HCT116 (cell line): Measurements from ENCODE around the gene COX4I2. TPM values are rescaled to one million over a fixed set of nuclear protein-coding genes. Genes with fewer than 3 reads are reported as not detected.
A peak's percentile ranks its signal among the peaks of the same experiment; 100 is the strongest.

Experiments
- ATAC-seq: fragments of 200-7000 bp; cut with Tn5 transposase; 2 replicates; pipeline ENCODE4 v1.9.1; 2020; ENCODE audit warnings: mild to moderate bottlenecking, moderate library complexity
- BruUV-seq: library from RNA; stranded (reverse); fragments of 400-500 nt; replicated peaks from 2 replicates; lab custom pipeline; 2021; lab: Mats Ljungman, UMichigan
- CTCF ChIA-PET: fragments of 300-600 bp; sonication (Branson Sonifier 250); formaldehyde crosslinking; loops from one replicate; lab custom pipeline; 2021; ENCODE audit warnings: antibody characterized with exemption; lab: Charles Lee
- POLR2A ChIA-PET: fragments of 300-600, 350-600 bp; sonication (Branson Sonifier 250); formaldehyde crosslinking; loops from one replicate; lab custom pipeline; 2021; ENCODE audit warnings: antibody characterized with exemption; lab: Charles Lee
- RAD21 ChIA-PET, 2 experiments: fragments of 300-600 bp; sonication (Branson Sonifier 250); formaldehyde crosslinking; loops; one replicate each; lab custom pipeline; 2023; ENCODE audit warnings: low total read pairs in 2 of 2; ENCODE audit not compliant: uncharacterized antibody in 2 of 2, unreplicated experiment in 2 of 2, low non-redundant PET in 1 of 2; lab: Charles Lee
- DNase-seq: peaks from one replicate; pipeline ENCODE4 v3.0.0-alpha.2; 2010; ENCODE audit warnings: low read depth, low spot score
- H2AFZ ChIP-seq: fragments of 200-600 bp; shearing (Covaris generic), sonication (generic); 2 replicates; pipeline ENCODE4 v1.6.1; 2017; ENCODE audit warnings: low read depth, mixed run types, mixed read lengths, antibody characterized with exemption, low read length; ENCODE audit not compliant: poor library complexity, severe bottlenecking
- H3K27ac ChIP-seq: 2 replicates; pipeline ENCODE4 v1.5.1; 2012; ENCODE audit warnings: low read depth, low read length
- H3K27me3 ChIP-seq: fragments of 200-600 bp; sonication (generic); 2 replicates; pipeline ENCODE4 v1.6.1; 2016; ENCODE audit warnings: mixed run types, low read length, mixed read lengths; ENCODE audit not compliant: insufficient read depth
- H3K36me3 ChIP-seq, 2 experiments: fragments of 200-500 bp in 1 of 2; fragments of 200-600 bp in 1 of 2; sonication (Bioruptor generic) in 1 of 2; sonication (generic) in 1 of 2; 2 replicates each; pipeline versions ENCODE4 v1.5.1 to v1.6.1; 2014 to 2016; ENCODE audit warnings: low read length in 2 of 2, inconsistent platforms in 1 of 2, mixed read lengths in 1 of 2, mixed run types in 1 of 2; ENCODE audit not compliant: insufficient read depth in 2 of 2, control insufficient read depth in 1 of 2
- H3K4me1 ChIP-seq, 2 experiments: fragments of 200-600 bp in 1 of 2; sonication (generic) in 1 of 2; 2 replicates each; pipeline versions ENCODE4 v1.5.1 to v1.6.1; 2012 to 2017; ENCODE audit warnings: low read length in 2 of 2, inconsistent platforms in 1 of 2, mild to moderate bottlenecking in 1 of 2, mixed read lengths in 1 of 2, mixed run types in 1 of 2, moderate library complexity in 1 of 2; ENCODE audit not compliant: insufficient read depth in 2 of 2, control insufficient read depth in 1 of 2
- H3K4me2 ChIP-seq: fragments of 200-600 bp; sonication (generic); 2 replicates; pipeline ENCODE4 v1.6.1; 2017; ENCODE audit warnings: mixed run types, low read length, mixed read lengths
- H3K4me3 ChIP-seq, 2 experiments: fragments of 200-600 bp in 1 of 2; sonication (generic) in 1 of 2; replicated peaks in 1 of 2; 2 replicates each; pipeline ENCODE4 v1.5.1; 2011 to 2016; ENCODE audit warnings: low read length in 2 of 2, control low read depth in 1 of 2, low read depth in 1 of 2, mild to moderate bottlenecking in 1 of 2, mixed read lengths in 1 of 2, mixed run types in 1 of 2
- H3K79me2 ChIP-seq: fragments of 200-600 bp; sonication (generic); 2 replicates; pipeline ENCODE4 v1.6.1; 2017; ENCODE audit warnings: mild to moderate bottlenecking, mixed run types, low read length, moderate library complexity, mixed read lengths; ENCODE audit not compliant: insufficient read depth
- H3K9ac ChIP-seq: fragments of 200-600 bp; sonication (generic); 2 replicates; pipeline ENCODE4 v1.6.1; 2016; ENCODE audit warnings: low read length, mixed read lengths
- H3K9me2 ChIP-seq: fragments of 200-600 bp; sonication (generic), shearing (Covaris generic); 2 replicates; pipeline ENCODE4 v1.6.1; 2017; ENCODE audit warnings: mixed run types, mild to moderate bottlenecking, moderate library complexity; ENCODE audit not compliant: insufficient read depth
- H3K9me3 ChIP-seq, 2 experiments: fragments of 200-500 bp in 1 of 2; fragments of 200-600 bp in 1 of 2; sonication (Bioruptor generic) in 1 of 2; sonication (generic) in 1 of 2; 2 replicates each; pipeline ENCODE4 v1.6.1; 2014 to 2017; ENCODE audit warnings: low read length in 2 of 2, mixed read lengths in 2 of 2, inconsistent platforms in 1 of 2, low read depth in 1 of 2, mild to moderate bottlenecking in 1 of 2, mixed run types in 1 of 2, moderate library complexity in 1 of 2; ENCODE audit not compliant: control insufficient read depth in 1 of 2, insufficient read depth in 1 of 2
- H4K20me1 ChIP-seq: fragments of 200-600 bp; sonication (generic), shearing (Covaris generic); 2 replicates; pipeline ENCODE4 v1.6.1; 2017; ENCODE audit warnings: mixed run types, mild to moderate bottlenecking, moderate library complexity; ENCODE audit not compliant: insufficient read depth
- CEBPB ChIP-seq: IDR thresholded peaks from 2 replicates; pipeline ENCODE4 v1.6.1; 2012; ENCODE audit warnings: low read depth
- ELF1 ChIP-seq: IDR thresholded peaks from 2 replicates; pipeline ENCODE4 v1.6.1; 2012; ENCODE audit warnings: low read depth, borderline replicate concordance
- FOSL1 ChIP-seq: IDR thresholded peaks from 2 replicates; pipeline ENCODE4 v1.6.1; 2012; ENCODE audit warnings: low read depth
- POLR2A ChIP-seq: IDR thresholded peaks from 2 replicates; pipeline ENCODE4 v1.7.0; 2011; ENCODE audit warnings: borderline replicate concordance; ENCODE audit not compliant: insufficient read depth, insufficient read length; ENCODE audit errors: extremely low read depth
- POLR2AphosphoS5 ChIP-seq: IDR thresholded peaks from 2 replicates; pipeline ENCODE4 v1.6.1; 2011; ENCODE audit warnings: mild to moderate bottlenecking, low read depth, low read length, moderate library complexity
- YY1 ChIP-seq: IDR thresholded peaks from 2 replicates; pipeline ENCODE4 v1.6.1; 2011; ENCODE audit warnings: low read length, low read depth, moderate library complexity, mild to moderate bottlenecking; ENCODE audit not compliant: insufficient replicate concordance; ENCODE audit errors: extremely low read depth
- ZFX ChIP-seq: fragments of 450-650 bp; IDR thresholded peaks from 2 replicates; pipeline ENCODE4 v1.6.1; 2017
- ZNF274 ChIP-seq: fragments of 200-500 bp; sonication (Bioruptor generic); IDR thresholded peaks from 2 replicates; pipeline ENCODE4 v1.6.1; 2014; ENCODE audit warnings: mild to moderate bottlenecking, low read depth, low read length, inconsistent platforms
- intact Hi-C: fragments of 100-400 bp; cut with micrococcal nuclease; formaldehyde crosslinking; loops from 2 replicates; pipeline ENCODE4 v1.10.0; 2022
- total RNA-seq: library from RNA; stranded (reverse); gene quantifications from one replicate; pipeline ENCODE4 v1.2.1, GENCODE V29; 2021; ENCODE audit not compliant: unreplicated experiment
- TF ChIP-seq, protein P1 (sequence below): IDR thresholded peaks from 2 replicates; pipeline ENCODE4 v1.6.1; 2012
- TF ChIP-seq, protein P2 (sequence below): IDR thresholded peaks from 2 replicates; pipeline ENCODE4 v1.6.1; 2011; ENCODE audit warnings: mild to moderate bottlenecking, low read length, moderate library complexity; ENCODE audit not compliant: insufficient replicate concordance; ENCODE audit errors: extremely low read depth
- TF ChIP-seq, protein P3 (sequence below): IDR thresholded peaks from 2 replicates; pipeline ENCODE4 v1.6.1; 2012; ENCODE audit warnings: low read depth

The COX4I2 gene
- total RNA-seq, 1 experiment from 2014 or later: not detected

DNA sequence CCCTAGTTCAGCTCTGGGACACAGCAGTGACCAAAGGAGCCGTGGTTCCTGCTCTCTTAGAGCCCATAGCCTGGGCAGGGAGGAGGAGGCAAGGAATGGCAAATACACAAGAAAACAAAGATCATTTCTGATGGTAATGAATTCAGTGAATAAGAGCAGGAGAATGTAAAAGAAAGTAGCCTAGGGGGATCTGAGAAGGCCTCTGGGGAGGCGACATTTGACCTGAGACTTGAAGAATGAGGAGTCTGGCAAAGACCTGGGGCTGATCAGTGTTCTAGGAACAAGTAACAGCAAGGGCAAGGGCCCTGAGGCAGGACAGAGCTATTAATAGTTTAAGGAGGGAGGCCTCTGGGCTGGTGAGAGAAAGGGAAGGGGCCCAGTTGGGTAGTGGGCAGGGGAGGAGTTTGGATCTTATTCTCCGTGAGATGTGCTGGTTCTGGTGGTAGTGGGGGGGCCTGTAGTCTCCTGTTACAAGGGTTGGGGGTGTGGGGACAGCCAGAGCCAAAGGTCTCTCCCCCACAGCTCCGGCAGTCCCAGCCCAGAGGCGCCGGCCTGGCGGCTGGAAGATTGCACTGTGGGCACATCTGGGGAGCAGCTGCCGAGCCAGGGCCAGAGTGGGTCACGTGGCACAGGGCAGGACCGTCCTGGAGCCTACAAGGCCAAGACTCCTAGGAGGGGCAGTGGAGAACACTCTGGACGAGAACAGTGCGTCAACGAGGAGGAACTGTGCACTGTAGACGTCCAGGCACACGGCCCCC, 41.9 kb upstream of the COX4I2 start:
- intact Hi-C loops: no loop called here
- peak overlapping the region; percentile 51 to 58 for H3K4me3 ChIP-seq
- no TSS peak for BruUV-seq
- H3K9me3 ChIP-seq: no peaks in the 10 kb centered on the region
- no peak for TF ChIP-seq YY1
- TF ChIP-seq, protein P1, sequence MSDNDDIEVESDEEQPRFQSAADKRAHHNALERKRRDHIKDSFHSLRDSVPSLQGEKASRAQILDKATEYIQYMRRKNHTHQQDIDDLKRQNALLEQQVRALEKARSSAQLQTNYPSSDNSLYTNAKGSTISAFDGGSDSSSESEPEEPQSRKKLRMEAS: no peak
- TF ChIP-seq, protein P2, sequence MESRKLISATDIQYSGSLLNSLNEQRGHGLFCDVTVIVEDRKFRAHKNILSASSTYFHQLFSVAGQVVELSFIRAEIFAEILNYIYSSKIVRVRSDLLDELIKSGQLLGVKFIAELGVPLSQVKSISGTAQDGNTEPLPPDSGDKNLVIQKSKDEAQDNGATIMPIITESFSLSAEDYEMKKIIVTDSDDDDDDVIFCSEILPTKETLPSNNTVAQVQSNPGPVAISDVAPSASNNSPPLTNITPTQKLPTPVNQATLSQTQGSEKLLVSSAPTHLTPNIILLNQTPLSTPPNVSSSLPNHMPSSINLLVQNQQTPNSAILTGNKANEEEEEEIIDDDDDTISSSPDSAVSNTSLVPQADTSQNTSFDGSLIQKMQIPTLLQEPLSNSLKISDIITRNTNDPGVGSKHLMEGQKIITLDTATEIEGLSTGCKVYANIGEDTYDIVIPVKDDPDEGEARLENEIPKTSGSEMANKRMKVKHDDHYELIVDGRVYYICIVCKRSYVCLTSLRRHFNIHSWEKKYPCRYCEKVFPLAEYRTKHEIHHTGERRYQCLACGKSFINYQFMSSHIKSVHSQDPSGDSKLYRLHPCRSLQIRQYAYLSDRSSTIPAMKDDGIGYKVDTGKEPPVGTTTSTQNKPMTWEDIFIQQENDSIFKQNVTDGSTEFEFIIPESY: peak; percentile 17
- no peak for TF ChIP-seq ELF1
- TF ChIP-seq, protein P3, sequence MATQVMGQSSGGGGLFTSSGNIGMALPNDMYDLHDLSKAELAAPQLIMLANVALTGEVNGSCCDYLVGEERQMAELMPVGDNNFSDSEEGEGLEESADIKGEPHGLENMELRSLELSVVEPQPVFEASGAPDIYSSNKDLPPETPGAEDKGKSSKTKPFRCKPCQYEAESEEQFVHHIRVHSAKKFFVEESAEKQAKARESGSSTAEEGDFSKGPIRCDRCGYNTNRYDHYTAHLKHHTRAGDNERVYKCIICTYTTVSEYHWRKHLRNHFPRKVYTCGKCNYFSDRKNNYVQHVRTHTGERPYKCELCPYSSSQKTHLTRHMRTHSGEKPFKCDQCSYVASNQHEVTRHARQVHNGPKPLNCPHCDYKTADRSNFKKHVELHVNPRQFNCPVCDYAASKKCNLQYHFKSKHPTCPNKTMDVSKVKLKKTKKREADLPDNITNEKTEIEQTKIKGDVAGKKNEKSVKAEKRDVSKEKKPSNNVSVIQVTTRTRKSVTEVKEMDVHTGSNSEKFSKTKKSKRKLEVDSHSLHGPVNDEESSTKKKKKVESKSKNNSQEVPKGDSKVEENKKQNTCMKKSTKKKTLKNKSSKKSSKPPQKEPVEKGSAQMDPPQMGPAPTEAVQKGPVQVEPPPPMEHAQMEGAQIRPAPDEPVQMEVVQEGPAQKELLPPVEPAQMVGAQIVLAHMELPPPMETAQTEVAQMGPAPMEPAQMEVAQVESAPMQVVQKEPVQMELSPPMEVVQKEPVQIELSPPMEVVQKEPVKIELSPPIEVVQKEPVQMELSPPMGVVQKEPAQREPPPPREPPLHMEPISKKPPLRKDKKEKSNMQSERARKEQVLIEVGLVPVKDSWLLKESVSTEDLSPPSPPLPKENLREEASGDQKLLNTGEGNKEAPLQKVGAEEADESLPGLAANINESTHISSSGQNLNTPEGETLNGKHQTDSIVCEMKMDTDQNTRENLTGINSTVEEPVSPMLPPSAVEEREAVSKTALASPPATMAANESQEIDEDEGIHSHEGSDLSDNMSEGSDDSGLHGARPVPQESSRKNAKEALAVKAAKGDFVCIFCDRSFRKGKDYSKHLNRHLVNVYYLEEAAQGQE: no peak
- no peak for TF ChIP-seq ZNF274
- TF ChIP-seq POLR2A: peak; percentile 53
- TF ChIP-seq FOSL1: no peak
- TF ChIP-seq CEBPB: no peak
- TF ChIP-seq POLR2AphosphoS5: peak; percentile 91
- TF ChIP-seq ZFX: peak; percentile 25; the same call in 1 of the 2 replicates
- H4K20me1 ChIP-seq: no peaks in the 10 kb centered on the region
- H3K4me1 ChIP-seq: peaks cover 61 to 80% of the 10 kb centered on the region in 2 experiments
- no peaks in the 10 kb centered on the region for H3K27me3 ChIP-seq
- ATAC-seq (peak; percentile 61), DNase-seq (peak; percentile 57)
- RAD21 ChIA-PET: interaction anchor here (0.8 to 1.3 kb wide), 4 partner anchors 8 to 33 kb away, joined by 3 to 4 read pairs (median 4); no protein-coding TSS in a partner anchor
- H3K79me2 ChIP-seq: peaks cover 22% of the 10 kb centered on the region
- no peaks in the 10 kb centered on the region for H3K9me2 ChIP-seq
- H2AFZ ChIP-seq: no peak overlapping the region
- peak overlapping the region; percentile 98 for H3K27ac ChIP-seq
- H3K9ac ChIP-seq: peak overlapping the region; percentile 69
- no peaks in the 10 kb centered on the region for H3K36me3 ChIP-seq
- CTCF ChIA-PET: interaction anchor here (1.8 to 2.2 kb wide), 3 partner anchors 27 to 35 kb away, joined by 7 to 13 read pairs (median 8); no protein-coding TSS in a partner anchor
- POLR2A ChIA-PET: interaction anchor here (1.1 to 20.0 kb wide), 4 partner anchors 11 to 29 kb away, joined by 4 to 1106 read pairs (median 54); partner anchors contain the start of gene ID1
- H3K4me2 ChIP-seq: peak overlapping the region; percentile 81
